GM10266 (cell line): ENCODE results near the gene SIRT2.
A peak's percentile ranks its signal among the peaks of the same experiment; 100 is the strongest.

Experiments used
- DNase-seq: peaks from one replicate; pipeline ENCODE4 v3.0.0; 2012; ENCODE audit errors: extremely low spot score
- CTCF ChIP-seq: IDR thresholded peaks from 2 replicates; pipeline ENCODE4 v1.5.1; 2012; ENCODE audit warnings: mild to moderate bottlenecking, low read depth; ENCODE audit not compliant: control insufficient read depth, insufficient read depth; ENCODE audit errors: missing control alignments

SIRT2 gene

DNA sequence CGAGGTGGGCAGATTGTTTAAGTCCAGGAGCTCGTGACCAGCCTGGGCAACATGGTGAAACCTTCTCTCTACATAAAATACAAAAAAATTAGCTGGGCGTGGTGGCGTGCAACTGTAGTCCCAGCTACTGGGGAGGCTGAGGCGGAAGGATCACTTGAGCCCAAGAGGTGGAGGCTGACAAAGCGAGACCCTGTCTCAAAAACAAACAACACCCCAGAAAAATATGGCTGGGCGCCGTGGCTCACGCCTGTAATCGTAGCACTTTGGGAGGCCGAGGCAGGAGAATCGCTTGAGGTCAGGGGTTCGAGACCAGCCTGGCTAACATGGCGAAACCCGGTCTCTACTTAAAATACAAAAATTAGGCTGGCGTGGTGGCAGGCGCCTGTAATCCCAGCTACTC, 46.2 kb downstream of the SIRT2 start:
- no peak for DNase-seq
- no peak for TF ChIP-seq CTCF

- no peak for TF ChIP-seq CTCF
- peak; percentile 64 for DNase-seq
These were observed 47.0 kb downstream of the SIRT2 start for GRCh38 chr19:38852231-38853044.

DNA sequence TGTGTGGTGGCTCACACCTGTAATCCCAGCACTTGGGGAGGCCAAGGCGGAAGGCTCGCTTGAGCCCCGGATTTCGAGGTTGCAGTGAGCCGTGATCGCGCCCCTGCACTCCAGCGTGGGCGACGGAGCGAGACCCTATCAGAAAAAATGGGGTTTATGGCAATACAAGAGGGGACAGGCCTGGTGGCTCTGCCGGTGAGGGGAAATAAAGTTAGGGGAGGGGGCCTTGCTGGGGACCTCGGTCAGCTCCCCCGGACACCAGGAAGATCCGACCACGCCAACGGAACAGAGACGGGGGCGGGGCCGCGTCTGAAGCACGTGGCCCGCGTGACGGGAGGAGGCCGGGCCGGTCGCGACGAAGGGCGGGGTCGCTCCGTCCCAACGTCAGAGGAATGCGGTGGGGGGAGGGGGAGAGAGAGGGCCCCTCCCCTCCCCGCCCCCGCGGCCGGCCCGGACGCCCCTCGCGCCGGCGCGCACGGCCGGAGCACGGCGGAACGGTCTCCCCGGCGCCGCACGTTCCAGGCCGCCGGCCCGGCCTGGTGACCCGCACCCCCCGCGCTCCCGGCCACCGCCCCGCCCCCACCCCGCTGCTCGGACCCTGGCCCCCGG, 47.7 kb downstream of the SIRT2 start:
- TF ChIP-seq CTCF = no peak
- peak; percentile 97 for DNase-seq

DNA sequence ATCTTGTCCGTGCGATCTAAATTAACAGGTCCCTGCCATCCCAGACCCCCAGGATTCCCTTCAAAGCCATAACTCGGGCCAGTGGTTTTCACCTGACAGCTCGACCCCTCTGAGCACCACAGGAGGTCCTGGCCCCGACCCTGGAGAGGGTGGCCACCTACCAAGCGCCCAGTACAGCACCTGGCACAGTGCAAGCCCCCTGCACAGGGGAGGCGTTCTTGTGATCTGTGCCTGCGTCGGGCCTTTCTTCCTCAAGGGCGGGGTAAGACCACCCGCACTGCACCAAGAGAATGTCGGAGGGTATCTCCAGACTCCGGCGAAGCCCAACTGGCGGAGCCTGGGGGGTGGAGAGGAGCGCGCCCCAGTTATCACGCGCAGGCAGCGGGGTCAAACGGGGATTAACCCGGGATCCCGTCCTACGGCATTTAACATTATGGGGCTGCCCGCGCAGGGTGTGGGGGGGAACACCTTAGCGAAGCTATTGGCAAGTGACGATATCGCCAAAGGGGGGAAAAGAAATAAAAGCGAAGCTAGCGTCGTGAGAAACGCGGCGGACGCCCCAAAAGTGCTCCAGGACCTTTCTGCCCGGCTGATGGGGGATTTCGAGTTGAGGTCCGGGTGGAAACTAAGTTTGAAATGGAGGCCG, 48.3 kb downstream of the SIRT2 start:
- no peak for TF ChIP-seq CTCF
- DNase-seq = no peak

GRCh38 chr19:38850436-38850975, 48.9 kb downstream of the SIRT2 start:
- peak; percentile 97 for DNase-seq
- no peak for TF ChIP-seq CTCF

DNA sequence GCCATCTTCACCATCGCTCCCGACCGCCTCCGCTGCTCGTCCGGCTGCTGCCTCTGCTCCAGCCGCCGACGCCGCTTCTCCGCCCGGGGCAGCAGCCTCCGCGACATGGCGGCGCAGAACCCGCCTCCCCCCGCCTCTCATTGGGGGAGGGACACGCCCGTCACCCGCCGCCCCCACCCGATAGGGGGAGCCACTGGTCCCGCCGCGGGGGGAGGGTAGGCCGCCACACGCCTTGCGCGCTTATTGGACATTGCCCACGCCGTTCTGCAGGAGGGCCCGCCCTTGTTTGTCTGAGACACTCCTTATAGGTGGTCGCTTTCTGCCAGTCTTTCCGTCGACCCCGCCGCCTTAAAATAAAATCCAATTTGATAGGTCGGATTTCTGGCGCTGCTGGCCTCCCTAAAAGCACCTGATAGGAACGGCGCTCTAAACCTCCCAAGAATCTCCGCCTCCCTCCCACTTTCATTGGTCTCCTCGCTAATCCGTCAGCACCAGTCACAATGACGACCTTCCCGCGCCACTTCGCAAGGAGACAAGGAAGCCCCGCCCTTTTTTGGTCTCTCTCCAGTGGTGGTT, 49.5 kb downstream of the SIRT2 start, which contains the start of gene HNRNPL:
TSS of gene HNRNPL (minus strand) at position 127 of the 576 bp plus-strand sequence. CDS start at position 107, 20 bp downstream.
- peak; percentile 53 for TF ChIP-seq CTCF
- DNase-seq = peak; percentile 98
